Neural cell (in vitro differentiated cells): ENCODE results near the gene FAM20C. TPM values are rescaled to one million over a fixed set of nuclear protein-coding genes. Genes with fewer than 3 reads are reported as not detected.
"Not testable (repeated sequence)": the region's sequence is repeated elsewhere in the genome, so short reads cannot be mapped to it uniquely, and the experiment has no call there.

Source experiments
- H2AFZ ChIP-seq: fragments of 200-600, 300-800 bp; sonication (generic), shearing (Covaris generic); 2 replicates; pipeline ENCODE4 v1.6.0; 2014; ENCODE audit warnings: low read depth, mild to moderate bottlenecking, antibody characterized with exemption, low read length, moderate library complexity
- H3F3A ChIP-seq: fragments of 200-600 bp; shearing (Covaris generic); 2 replicates; pipeline ENCODE4 v1.6.1; 2016; ENCODE audit warnings: mild to moderate bottlenecking, moderate library complexity, mixed read lengths, antibody characterized with exemption, low read length; ENCODE audit not compliant: insufficient read depth, poor library complexity, severe bottlenecking
- H3K27ac ChIP-seq: fragments of 200-600, 300-800 bp; sonication (generic), shearing (Covaris generic); 2 replicates; pipeline ENCODE4 v1.5.1; 2014; ENCODE audit warnings: mild to moderate bottlenecking, low read length, moderate library complexity
- H3K27me3 ChIP-seq: fragments of 300-800, 200-600 bp; sonication (generic), shearing (Covaris generic); 2 replicates; pipeline ENCODE4 v1.6.0; 2014; ENCODE audit warnings: mild to moderate bottlenecking, low read depth, low read length, moderate library complexity; ENCODE audit not compliant: insufficient read depth
- H3K36me3 ChIP-seq: fragments of 300-800, 200-600 bp; sonication (generic), shearing (Covaris generic); 2 replicates; pipeline ENCODE4 v1.5.1; 2014; ENCODE audit warnings: mild to moderate bottlenecking, antibody characterized with exemption, low read length, moderate library complexity; ENCODE audit not compliant: insufficient read depth
- H3K4me2 ChIP-seq: fragments of 300-800, 200-600 bp; sonication (generic), shearing (Covaris generic); 2 replicates; pipeline ENCODE4 v1.6.0; 2014; ENCODE audit warnings: mild to moderate bottlenecking, low read length
- H3K4me3 ChIP-seq: fragments of 300-800, 200-600 bp; sonication (generic), shearing (Covaris generic); 2 replicates; pipeline ENCODE4 v1.5.1; 2014; ENCODE audit warnings: mild to moderate bottlenecking, low read length, moderate library complexity
- H3K79me2 ChIP-seq: fragments of 200-600 bp; shearing (Covaris generic); replicated peaks from 2 replicates; pipeline ENCODE4 v1.6.0; 2014; ENCODE audit warnings: mild to moderate bottlenecking, low read length, moderate library complexity; ENCODE audit not compliant: insufficient read depth
- H3K9ac ChIP-seq: fragments of 300-800, 200-600 bp; sonication (generic), shearing (Covaris generic); 2 replicates; pipeline ENCODE4 v1.6.1; 2016; ENCODE audit warnings: mild to moderate bottlenecking, low read length, mixed read lengths
- H3K9me2 ChIP-seq: fragments of 200-600 bp; shearing (Covaris generic); 2 replicates; pipeline ENCODE4 v1.6.1; 2016; ENCODE audit warnings: mild to moderate bottlenecking, low read length, mixed read lengths; ENCODE audit not compliant: insufficient read depth
- H3K9me3 ChIP-seq: fragments of 200-600, 300-800 bp; sonication (generic), shearing (Covaris generic); 2 replicates; pipeline ENCODE4 v1.6.1; 2016; ENCODE audit warnings: mild to moderate bottlenecking, mixed run types, low read length, moderate library complexity, mixed read lengths
- H4K20me1 ChIP-seq: fragments of 200-600 bp; shearing (Covaris generic); 2 replicates; pipeline ENCODE4 v1.6.1; 2016; ENCODE audit warnings: mild to moderate bottlenecking, mixed run types; ENCODE audit not compliant: insufficient read depth
- CTCF ChIP-seq: fragments of 450-650 bp; IDR thresholded peaks from 2 replicates; pipeline ENCODE4 v1.5.1; 2014; ENCODE audit warnings: antibody characterized with exemption, mild to moderate bottlenecking, moderate library complexity; ENCODE audit not compliant: poor library complexity, severe bottlenecking
- EP300 ChIP-seq: fragments of 450-650 bp; conservative IDR thresholded peaks from 2 replicates; pipeline ENCODE4 v1.6.1; 2014; ENCODE audit warnings: antibody characterized with exemption, mild to moderate bottlenecking, moderate library complexity; ENCODE audit not compliant: poor library complexity, severe bottlenecking
- EZH2 ChIP-seq: fragments of 200-600, 300-800 bp; shearing (Covaris generic), sonication (generic); IDR thresholded peaks from 2 replicates; pipeline ENCODE4 v1.6.1; 2014; ENCODE audit warnings: antibody characterized with exemption, low read length, borderline replicate concordance, mild to moderate bottlenecking; ENCODE audit not compliant: insufficient read depth, poor library complexity, severe bottlenecking
- MXI1 ChIP-seq: fragments of 450-650 bp; conservative IDR thresholded peaks from 2 replicates; pipeline ENCODE4 v1.6.1; 2014; ENCODE audit warnings: antibody characterized with exemption, mild to moderate bottlenecking; ENCODE audit not compliant: poor library complexity, severe bottlenecking
- POLR2AphosphoS5 ChIP-seq: IDR thresholded peaks from 2 replicates; pipeline ENCODE4 v1.6.1; 2012
- RAD21 ChIP-seq: fragments of 450-650 bp; conservative IDR thresholded peaks from 2 replicates; pipeline ENCODE4 v1.6.1; 2014; ENCODE audit warnings: antibody characterized with exemption, mild to moderate bottlenecking, moderate library complexity
- REST ChIP-seq: IDR thresholded peaks from 2 replicates; pipeline ENCODE4 v1.6.1; 2012; ENCODE audit warnings: borderline replicate concordance
- SMC3 ChIP-seq: fragments of 450-650 bp; conservative IDR thresholded peaks from 2 replicates; pipeline ENCODE4 v1.6.1; 2014; ENCODE audit warnings: antibody characterized with exemption, mild to moderate bottlenecking, moderate library complexity; ENCODE audit not compliant: poor library complexity
- TAF1 ChIP-seq: IDR thresholded peaks from 2 replicates; pipeline ENCODE4 v1.6.1; 2012; ENCODE audit warnings: low read depth
- polyA plus RNA-seq: library from polyadenylated mRNA; depleted of rRNA; stranded (reverse); fragments of >200 nt; gene quantifications from 2 replicates; pipeline ENCODE4 v1.2.3, GENCODE V29; 2014

FAM20C gene
- polyA plus RNA-seq, 1 donor from 2014 or later, result 22.7 TPM

GRCh38 chr7:205115-206010, 13.0 kb downstream of the FAM20C start:
- TF ChIP-seq REST (no peak), POLR2AphosphoS5 (no peak), CTCF (no peak), EP300 (no peak), RAD21 (no peak), MXI1 (no peak), SMC3 (no peak), EZH2 (no peak), TAF1 (no peak)
- Histone ChIP-seq H3K27ac (no peak overlapping the region), H3K79me2 (no peaks in the 10 kb centered on the region), H3F3A (no peaks in the 10 kb centered on the region), H3K4me3 (no peak overlapping the region), H3K9me3 (no peaks in the 10 kb centered on the region), H3K4me2 (no peak overlapping the region), H2AFZ (no peak overlapping the region), H3K9ac (no peak overlapping the region), H4K20me1 (no peaks in the 10 kb centered on the region), H3K9me2 (no peaks in the 10 kb centered on the region), H3K36me3 (no peaks in the 10 kb centered on the region), H3K27me3 (no peaks in the 10 kb centered on the region)

- not testable (repeated sequence) for H3K27me3 ChIP-seq, H3K79me2 ChIP-seq, H4K20me1 ChIP-seq, H3K4me2 ChIP-seq, H3K9me2 ChIP-seq, H3K27ac ChIP-seq, H3K4me3 ChIP-seq, H3K9me3 ChIP-seq, H3K36me3 ChIP-seq, H3F3A ChIP-seq, H2AFZ ChIP-seq, H3K9ac ChIP-seq
These were observed 14.0 kb downstream of the FAM20C start for GRCh38 chr7:206351-206750.
